Mononuclear cell (primary cell): ENCODE results near the gene CCDC13. TPM values are rescaled to one million over a fixed set of nuclear protein-coding genes. Genes with fewer than 3 reads are reported as not detected.

Experiments used
- total RNA-seq: library from RNA; depleted of rRNA; stranded (reverse); fragments of >200 nt; gene quantifications from one replicate; pipeline ENCODE4 v1.2.3, GENCODE V29; 2012

The CCDC13 gene
- total RNA-seq, 1 donor = 0.94 TPM

Other genes with a start within 250 kb of the CCDC13 start
- gene SEC22C, start 191.3 kb downstream of the CCDC13 start, total RNA-seq = 75.0 TPM
- 24.0 TPM for gene SS18L2, start 182.4 kb downstream of the CCDC13 start, total RNA-seq
- 324 TPM for gene NKTR, start 172.6 kb downstream of the CCDC13 start, total RNA-seq
- 2.4 TPM for gene ZBTB47, start 119.6 kb downstream of the CCDC13 start, total RNA-seq
- not detected for gene KLHL40, start 87.7 kb downstream of the CCDC13 start, total RNA-seq
- gene HHATL, start 70.5 kb downstream of the CCDC13 start, total RNA-seq = not detected
- 42.1 TPM for gene HIGD1A, start 31.2 kb upstream of the CCDC13 start, total RNA-seq
- gene ACKR2, start 36.2 kb upstream of the CCDC13 start, total RNA-seq = 0.10 TPM
- under 0.01 TPM for gene CYP8B1, start 102.6 kb upstream of the CCDC13 start, total RNA-seq
- 1.2 TPM for gene ZNF662, start 132.9 kb upstream of the CCDC13 start, total RNA-seq
- gene GASK1A, start 206.1 kb upstream of the CCDC13 start, total RNA-seq = 0.10 TPM